PC-3 (cell line): ENCODE measurements around the gene GLO1. TPM values are rescaled to one million over a fixed set of nuclear protein-coding genes. Genes with fewer than 3 reads are reported as not detected.
A peak's percentile ranks its signal among the peaks of the same experiment; 100 is the strongest.

Source experiments
- ATAC-seq: fragments of 200-7000 bp; cut with Tn5 transposase; 2 replicates; pipeline ENCODE4 v1.9.1; 2020; ENCODE audit warnings: mild to moderate bottlenecking, moderate library complexity
- BruUV-seq: library from RNA; stranded (reverse); fragments of 400-500 nt; replicated peaks from 2 replicates; lab custom pipeline; 2021; lab: Mats Ljungman, UMichigan
- CTCF ChIA-PET: fragments of 300-600 bp; sonication (Branson Sonifier 250); formaldehyde crosslinking; loops from one replicate; lab custom pipeline; 2022; ENCODE audit warnings: antibody characterized with exemption; lab: Charles Lee
- POLR2A ChIA-PET: fragments of 300-600 bp; sonication (Branson Sonifier 250); formaldehyde crosslinking; loops from one replicate; lab custom pipeline; 2022; ENCODE audit warnings: antibody characterized with exemption; ENCODE audit not compliant: unreplicated experiment; lab: Charles Lee
- DNase-seq: peaks from one replicate; pipeline ENCODE4 v3.0.0-alpha.2; 2015
- H2AFZ ChIP-seq: fragments of 300-600 bp; sonication (generic); 2 replicates; pipeline ENCODE4 v1.6.0; 2016; ENCODE audit warnings: antibody characterized with exemption, low read length
- H3F3A ChIP-seq: fragments of 300-600 bp; sonication (generic); one replicate; pipeline ENCODE4 v1.6.0; 2017; ENCODE audit warnings: antibody characterized with exemption, low read length, control low read depth, mild to moderate bottlenecking; ENCODE audit not compliant: unreplicated experiment
- H3K27ac ChIP-seq: fragments of 300-600 bp; sonication (generic); 2 replicates; pipeline ENCODE4 v1.5.1; 2016; ENCODE audit warnings: mild to moderate bottlenecking, low read length
- H3K27me3 ChIP-seq: fragments of 300-600 bp; sonication (generic); 2 replicates; pipeline ENCODE4 v1.6.1; 2016; ENCODE audit warnings: low read length, mixed read lengths
- H3K36me3 ChIP-seq: fragments of 300-600 bp; sonication (generic); 2 replicates; pipeline ENCODE4 v1.6.1; 2016; ENCODE audit warnings: low read depth, mixed run types, low read length, mixed read lengths
- H3K4me1 ChIP-seq: fragments of 300-600 bp; sonication (generic); 2 replicates; pipeline ENCODE4 v1.5.1; 2016; ENCODE audit warnings: low read length; ENCODE audit not compliant: insufficient read depth
- H3K4me2 ChIP-seq: fragments of 300-600 bp; sonication (generic); 2 replicates; pipeline ENCODE4 v1.6.0; 2016; ENCODE audit warnings: low read length
- H3K4me3 ChIP-seq: fragments of 300-600 bp; sonication (generic); 2 replicates; pipeline ENCODE4 v1.5.1; 2016; ENCODE audit warnings: mild to moderate bottlenecking, low read length, mixed read lengths
- H3K79me2 ChIP-seq: fragments of 300-600 bp; sonication (generic); 2 replicates; pipeline ENCODE4 v1.6.1; 2017; ENCODE audit warnings: low read length, mixed read lengths
- H3K9ac ChIP-seq: fragments of 300-600 bp; sonication (generic); 2 replicates; pipeline ENCODE4 v1.6.0; 2016; ENCODE audit warnings: mild to moderate bottlenecking, low read length
- H3K9me2 ChIP-seq: fragments of 300-600 bp; sonication (generic); replicated peaks from 2 replicates; pipeline ENCODE4 v1.6.1; 2016; ENCODE audit warnings: mixed run types, low read length, mixed read lengths
- H3K9me3 ChIP-seq: fragments of 300-600 bp; sonication (generic); 2 replicates; pipeline ENCODE4 v1.6.1; 2016; ENCODE audit warnings: low read length, mixed read lengths
- H4K20me1 ChIP-seq: fragments of 300-600 bp; sonication (generic); 2 replicates; pipeline ENCODE4 v1.6.1; 2016; ENCODE audit warnings: low read length, mixed read lengths
- EZH2 ChIP-seq: fragments of 300-600 bp; sonication (generic); IDR thresholded peaks from one replicate; pipeline ENCODE4 v1.6.1; 2017; ENCODE audit warnings: antibody characterized with exemption, mild to moderate bottlenecking, low read length; ENCODE audit not compliant: unreplicated experiment
- EZH2phosphoT487 ChIP-seq: fragments of 300-600 bp; sonication (generic); IDR thresholded peaks from 2 replicates; pipeline ENCODE4 v1.6.1; 2018; ENCODE audit warnings: mild to moderate bottlenecking, antibody characterized with exemption, low read length, borderline replicate concordance
- intact Hi-C: fragments of 100-400 bp; cut with micrococcal nuclease; formaldehyde crosslinking; loops from 2 replicates; pipeline ENCODE4 v1.9.0; 2023
- total RNA-seq: library from RNA; depleted of rRNA; stranded (reverse); fragments of >200 nt; gene quantifications from 2 replicates; pipeline ENCODE4 v1.2.3, GENCODE V29; 2014
- TF ChIP-seq, protein P1 (sequence below): fragments of 300-600 bp; sonication (generic); conservative IDR thresholded peaks from 2 replicates; pipeline ENCODE4 v1.5.1; 2017; ENCODE audit warnings: antibody characterized with exemption, low read depth, mild to moderate bottlenecking, low read length

Gene GLO1
- total RNA-seq, 1 experiment from 2014 or later: 233 TPM

- DNase-seq: no peak
- Histone ChIP-seq H3K4me3 (no peak overlapping the region), H3K36me3 (no peaks in the 10 kb centered on the region), H3K79me2 (no peaks in the 10 kb centered on the region), H3K4me1 (peaks cover 11% of the 10 kb centered on the region; the same call in 1 of the 2 replicates), H3F3A (no peaks in the 10 kb centered on the region), H2AFZ (no peak overlapping the region), H4K20me1 (no peaks in the 10 kb centered on the region), H3K27ac (no peak overlapping the region), H3K9me3 (no peaks in the 10 kb centered on the region), H3K4me2 (no peak overlapping the region), H3K27me3 (no peaks in the 10 kb centered on the region), H3K9ac (no peak overlapping the region), H3K9me2 (no peaks in the 10 kb centered on the region)
- intact Hi-C loops: no loop called here
- POLR2A ChIA-PET: no interaction called here
- CTCF ChIA-PET: interaction anchor here (0.6 kb wide), 1 partner anchor 160 kb away, joined by 3 read pairs; no protein-coding TSS in a partner anchor
- no peak for ATAC-seq
- TF ChIP-seq EZH2phosphoT487 (no peak), EZH2 (no peak)
- TF ChIP-seq, protein P1, sequence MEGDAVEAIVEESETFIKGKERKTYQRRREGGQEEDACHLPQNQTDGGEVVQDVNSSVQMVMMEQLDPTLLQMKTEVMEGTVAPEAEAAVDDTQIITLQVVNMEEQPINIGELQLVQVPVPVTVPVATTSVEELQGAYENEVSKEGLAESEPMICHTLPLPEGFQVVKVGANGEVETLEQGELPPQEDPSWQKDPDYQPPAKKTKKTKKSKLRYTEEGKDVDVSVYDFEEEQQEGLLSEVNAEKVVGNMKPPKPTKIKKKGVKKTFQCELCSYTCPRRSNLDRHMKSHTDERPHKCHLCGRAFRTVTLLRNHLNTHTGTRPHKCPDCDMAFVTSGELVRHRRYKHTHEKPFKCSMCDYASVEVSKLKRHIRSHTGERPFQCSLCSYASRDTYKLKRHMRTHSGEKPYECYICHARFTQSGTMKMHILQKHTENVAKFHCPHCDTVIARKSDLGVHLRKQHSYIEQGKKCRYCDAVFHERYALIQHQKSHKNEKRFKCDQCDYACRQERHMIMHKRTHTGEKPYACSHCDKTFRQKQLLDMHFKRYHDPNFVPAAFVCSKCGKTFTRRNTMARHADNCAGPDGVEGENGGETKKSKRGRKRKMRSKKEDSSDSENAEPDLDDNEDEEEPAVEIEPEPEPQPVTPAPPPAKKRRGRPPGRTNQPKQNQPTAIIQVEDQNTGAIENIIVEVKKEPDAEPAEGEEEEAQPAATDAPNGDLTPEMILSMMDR: no peak
- BruUV-seq: no TSS peak
Measured at GRCh38 chr6:38749473-38749872, 46.5 kb upstream of the GLO1 start.

DNA sequence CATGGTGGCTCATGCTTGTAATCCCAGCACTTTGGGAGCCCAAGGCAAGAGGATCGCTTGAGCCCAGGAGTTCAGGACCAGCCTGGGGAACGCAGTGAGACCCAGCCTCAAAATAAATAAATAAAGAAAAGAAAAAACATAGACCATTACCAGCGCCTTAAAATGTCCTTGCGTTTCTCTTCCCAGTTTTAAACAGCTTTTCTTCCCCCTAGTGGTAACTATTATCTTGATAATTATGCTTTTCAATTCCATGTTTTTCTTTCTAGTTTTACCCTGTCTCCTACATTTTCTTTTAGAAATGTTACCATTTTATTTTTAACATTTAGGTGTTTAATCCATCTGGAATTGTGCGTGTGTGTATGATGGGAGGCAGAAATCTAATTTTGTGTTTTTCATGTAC, 36.6 kb upstream of the GLO1 start:
- Histone ChIP-seq H3F3A (no peaks in the 10 kb centered on the region), H3K9ac (no peak overlapping the region), H4K20me1 (no peaks in the 10 kb centered on the region), H3K36me3 (no peaks in the 10 kb centered on the region), H3K27ac (no peak overlapping the region), H3K79me2 (no peaks in the 10 kb centered on the region), H3K4me2 (no peak overlapping the region), H2AFZ (peak overlapping the region; percentile 68), H3K27me3 (peaks cover 3% of the 10 kb centered on the region; the same call in 1 of the 2 replicates), H3K9me3 (no peaks in the 10 kb centered on the region), H3K4me1 (no peaks in the 10 kb centered on the region), H3K9me2 (no peaks in the 10 kb centered on the region), H3K4me3 (no peak overlapping the region)
- intact Hi-C loops: no loop called here
- ATAC-seq (no peak), DNase-seq (peak; percentile 32)
- TF ChIP-seq, protein P1: peak; percentile 63
- TF ChIP-seq EZH2phosphoT487: no peak
- POLR2A ChIA-PET: no interaction called here
- BruUV-seq: no TSS peak
- CTCF ChIA-PET: interaction anchor here (0.6 kb wide), 1 partner anchor 84 kb away, joined by 3 read pairs; no protein-coding TSS in a partner anchor

DNA sequence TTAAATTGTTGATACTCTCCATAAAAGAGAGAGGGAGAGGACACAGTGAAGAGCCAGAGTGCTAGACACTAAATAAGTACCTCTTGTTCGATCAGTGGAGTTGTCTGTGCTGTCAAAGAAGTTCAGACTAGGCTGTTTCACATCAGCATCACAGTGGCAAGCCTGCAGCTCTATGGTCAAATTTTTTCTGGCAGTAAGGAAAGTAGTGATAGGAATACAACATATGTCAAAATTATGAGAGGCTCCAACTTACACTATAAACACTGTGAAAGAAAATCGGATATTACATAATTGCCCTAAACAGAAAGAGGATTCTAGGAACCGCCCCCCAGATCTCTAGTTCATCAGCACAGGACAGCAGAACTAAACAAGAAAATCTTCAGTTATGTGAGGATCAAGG, 35.3 kb upstream of the GLO1 start:
- POLR2A ChIA-PET: no interaction called here
- H3K9me2 ChIP-seq: no peaks in the 10 kb centered on the region
- TF ChIP-seq, protein P1: no peak
- no peak for TF ChIP-seq EZH2phosphoT487
- no peak for TF ChIP-seq EZH2

More for the DNA sequence above, 35.3 kb upstream of the GLO1 start:
- no peaks in the 10 kb centered on the region for H3K4me1 ChIP-seq
- H3K79me2 ChIP-seq: no peaks in the 10 kb centered on the region
- no peaks in the 10 kb centered on the region for H3K36me3 ChIP-seq
- no peaks in the 10 kb centered on the region for H3K9me3 ChIP-seq
- DNase-seq: no peak
- H3F3A ChIP-seq: no peaks in the 10 kb centered on the region
- H4K20me1 ChIP-seq: no peaks in the 10 kb centered on the region
- no peak for ATAC-seq
- intact Hi-C loops: no loop called here
- no peak overlapping the region for H3K4me2 ChIP-seq
- H3K27ac ChIP-seq: no peak overlapping the region
- H3K9ac ChIP-seq: no peak overlapping the region
- peaks cover 3% of the 10 kb centered on the region; the same call in 1 of the 2 replicates for H3K27me3 ChIP-seq
- H2AFZ ChIP-seq: no peak overlapping the region
- BruUV-seq: no TSS peak
- CTCF ChIA-PET: no interaction called here
- H3K4me3 ChIP-seq: no peak overlapping the region
